K562 (cell line): ENCODE measurements around the gene REM2. TPM values are rescaled to one million over a fixed set of nuclear protein-coding genes. Genes with fewer than 3 reads are reported as not detected.

Experiments
- ATAC-seq: fragments of 200-7000 bp; cut with Tn5 transposase; 3 replicates; pipeline ENCODE4 v1.9.1; 2020; ENCODE audit warnings: moderate library complexity
- BruUV-seq: library from RNA; stranded (reverse); fragments of 400-500 nt; replicated peaks from 2 replicates; lab custom pipeline; 2021; lab: Mats Ljungman, UMichigan
- CTCF ChIA-PET: fragments of 300-600 bp; formaldehyde crosslinking; extraction: SDS; loops from one replicate; lab custom pipeline; 2021; ENCODE audit warnings: low intra/inter-chr PET ratio; lab: Yijun Ruan, JAX
- POLR2A ChIA-PET: fragments of 300-600, 350-650 bp; sonication (Branson Sonifier 250); formaldehyde crosslinking; extraction: SDS; loops from one replicate; lab custom pipeline; 2021; ENCODE audit warnings: antibody characterized with exemption, inconsistent platforms; lab: Yijun Ruan, JAX
- DNase-seq, 4 experiments: peaks; one replicate each; pipeline versions ENCODE4 v3.0.0 to v3.0.0-alpha.2; 2011 to 2018; ENCODE audit warnings: low spot score in 3 of 4, mixed read lengths in 3 of 4; ENCODE audit errors: extremely low read depth in 1 of 4
- FAIRE-seq: peaks from 2 replicates; lab custom pipeline; 2011; peaks lifted over from hg19 to GRCh38; lab: Jason Lieb, UNC
- H2AFZ ChIP-seq: 2 replicates; pipeline ENCODE4 v1.6.0; 2011; ENCODE audit warnings: low read depth, low read length, control low read depth, inconsistent platforms
- H3K27ac ChIP-seq: fragments of 200-600 bp; 3 replicates; pipeline ENCODE4 v1.8.0; 2011; ENCODE audit warnings: low read depth, mild to moderate bottlenecking, control low read depth, inconsistent platforms, low read length, moderate library complexity, mixed read lengths; ENCODE audit errors: extremely low read depth
- H3K27me3 ChIP-seq, 2 experiments: fragments of 300-600 bp in 1 of 2; 2 replicates in 1 of 2; 3 replicates in 1 of 2; pipeline versions ENCODE4 v1.6.0 to v1.8.0; 2011; ENCODE audit warnings: inconsistent platforms in 2 of 2, low read length in 2 of 2, mild to moderate bottlenecking in 1 of 2, mixed read lengths in 1 of 2, moderate library complexity in 1 of 2; ENCODE audit not compliant: control insufficient read depth in 2 of 2, insufficient read depth in 2 of 2
- H3K36me3 ChIP-seq: fragments of 300-600 bp; 3 replicates; pipeline ENCODE4 v1.8.0; 2011; ENCODE audit warnings: mild to moderate bottlenecking, low read length, inconsistent platforms; ENCODE audit not compliant: control insufficient read depth, insufficient read depth
- H3K4me1 ChIP-seq, 2 experiments: fragments of 200-600 bp in 1 of 2; replicated peaks in 1 of 2; 2 replicates in 1 of 2; 3 replicates in 1 of 2; pipeline versions ENCODE4 v1.5.1 to v1.8.0; 2011; ENCODE audit warnings: inconsistent platforms in 2 of 2, low read length in 2 of 2, mild to moderate bottlenecking in 1 of 2, mixed read lengths in 1 of 2, moderate library complexity in 1 of 2; ENCODE audit not compliant: control insufficient read depth in 2 of 2, insufficient read depth in 2 of 2
- H3K4me2 ChIP-seq: 2 replicates; pipeline ENCODE4 v1.6.1; 2011; ENCODE audit warnings: low read length, control low read depth, inconsistent platforms, mixed read lengths; ENCODE audit not compliant: insufficient read depth
- H3K4me3 ChIP-seq: fragments of 200-600 bp; sonication (generic), shearing (Covaris generic); 2 replicates; pipeline ENCODE4 v1.5.1; 2016; ENCODE audit warnings: control low read depth, inconsistent platforms
- H3K79me2 ChIP-seq: fragments of 200-600 bp; 3 replicates; pipeline ENCODE4 v1.8.0; 2011; ENCODE audit warnings: low read length, inconsistent platforms; ENCODE audit not compliant: control insufficient read depth, insufficient read depth
- H3K9ac ChIP-seq, 2 experiments: 2 replicates each; pipeline versions ENCODE4 v1.6.0 to v1.6.1; 2011; ENCODE audit warnings: low read depth in 2 of 2, low read length in 2 of 2, control low read depth in 1 of 2, inconsistent platforms in 1 of 2, mild to moderate bottlenecking in 1 of 2, mixed read lengths in 1 of 2; ENCODE audit not compliant: insufficient read depth in 1 of 2
- H3K9me1 ChIP-seq: one replicate; pipeline ENCODE4 v1.6.0; 2011; ENCODE audit warnings: inconsistent platforms, mild to moderate bottlenecking, low read length, moderate library complexity; ENCODE audit not compliant: control insufficient read depth, insufficient read depth
- H3K9me3 ChIP-seq: replicated peaks from 2 replicates; pipeline ENCODE4 v1.5.1; 2011; ENCODE audit warnings: low read depth, low read length, inconsistent platforms; ENCODE audit not compliant: control insufficient read depth, insufficient read depth
- H4K20me1 ChIP-seq: replicated peaks from 2 replicates; pipeline ENCODE4 v1.6.1; 2011; ENCODE audit warnings: low read length, inconsistent platforms, mixed read lengths; ENCODE audit not compliant: control insufficient read depth, insufficient read depth
- ARID3A ChIP-seq: IDR thresholded peaks from 2 replicates; pipeline ENCODE4 v1.6.1; 2012; ENCODE audit warnings: low read depth, low read length, improper control_type of control experiment, borderline replicate concordance
- FUS ChIP-seq: fragments of 200-400 bp; formaldehyde crosslinking; optimal IDR thresholded peaks from 2 replicates; pipeline ENCODE3; 2017; ENCODE audit warnings: low read depth, low read length
- GABPB2 ChIP-seq: fragments of 250-450 bp; sonication (Bioruptor Pico); conservative IDR thresholded peaks from 2 replicates; pipeline ENCODE4 v1.5.1; 2021; ENCODE audit warnings: mild to moderate bottlenecking
- MBD2 ChIP-seq: sonication (generic); IDR thresholded peaks from 2 replicates; pipeline ENCODE4 v1.6.1; 2016; ENCODE audit warnings: low read depth, borderline replicate concordance
- MCM2 ChIP-seq: fragments of 450-650 bp; IDR thresholded peaks from 2 replicates; pipeline ENCODE4 v1.6.1; 2017; ENCODE audit warnings: low read depth, mild to moderate bottlenecking
- MECOM ChIP-seq: fragments of 250-450 bp; sonication (Bioruptor Pico); IDR thresholded peaks from 2 replicates; pipeline ENCODE4 v1.8.0; 2022; ENCODE audit warnings: inconsistent platforms
- NFE2 ChIP-seq: IDR thresholded peaks from 2 replicates; pipeline ENCODE4 v1.6.1; 2014; ENCODE audit warnings: antibody characterized with exemption, low read depth
- PRMT5 ChIP-seq: sonication (generic); formaldehyde crosslinking; IDR thresholded peaks from 2 replicates; pipeline ENCODE4 v1.5.0; 2020; ENCODE audit warnings: missing genetic modification reagents
- RBM25 ChIP-seq: fragments of 200-400 bp; formaldehyde crosslinking; IDR thresholded peaks from 2 replicates; pipeline ENCODE4 v1.6.1; 2018; ENCODE audit warnings: low read length, low read depth, moderate library complexity; ENCODE audit not compliant: severe bottlenecking
- SAFB ChIP-seq: fragments of 200-400 bp; formaldehyde crosslinking; IDR thresholded peaks from 2 replicates; pipeline ENCODE4 v1.6.1; 2017; ENCODE audit warnings: low read depth, low read length, borderline replicate concordance
- TCF3 ChIP-seq: sonication (generic); formaldehyde crosslinking; IDR thresholded peaks from 2 replicates; pipeline ENCODE4 v1.4.0; 2020; ENCODE audit warnings: mild to moderate bottlenecking, missing genetic modification reagents
- UBTF ChIP-seq, 2 experiments: IDR thresholded peaks; 2 replicates each; pipeline ENCODE4 v1.6.1; 2012; ENCODE audit warnings: improper control_type of control experiment in 2 of 2, low read depth in 2 of 2, low read length in 2 of 2, borderline replicate concordance in 1 of 2
- ZFPM2 ChIP-seq: fragments of 250-450 bp; sonication (Bioruptor Pico); IDR thresholded peaks from 2 replicates; pipeline ENCODE4 v1.5.1; 2022; ENCODE audit warnings: mild to moderate bottlenecking
- ZNF134 ChIP-seq: fragments of 250-450 bp; sonication (Bioruptor Pico); conservative IDR thresholded peaks from 2 replicates; pipeline ENCODE4 v1.4.0; 2020
- ZNF165 ChIP-seq: fragments of 250-450 bp; sonication (Bioruptor Pico); IDR thresholded peaks from 2 replicates; pipeline ENCODE4 v1.4.0; 2020; ENCODE audit warnings: borderline replicate concordance
- ZNF354B ChIP-seq: fragments of 250-450 bp; sonication (Bioruptor Pico); IDR thresholded peaks from 2 replicates; pipeline ENCODE4 v1.4.0; 2020
- ZNF507 ChIP-seq: conservative IDR thresholded peaks from 2 replicates; pipeline ENCODE4 v1.6.1; 2017; ENCODE audit warnings: missing genetic modification characterization, missing compliant biosample characterization
- WGBS: fragments of 100-300 bp; shearing (Covaris generic); methylation state at CpG from one replicate; pipeline ENCODE4 v1.1.6; 2016; ENCODE audit warnings: low coverage, mixed read lengths; ENCODE audit not compliant: insufficient coverage; ENCODE audit errors: missing lambda C conversion rate; 5-methylcytosine and 5-hydroxymethylcytosine counted together
- in situ Hi-C: fragments of 300-500 bp; cut with MboI; formaldehyde crosslinking; loops from 4 replicates; pipeline ENCODE4 v1.15.0; 2018; ENCODE audit warnings: inconsistent platforms, mixed read lengths
- intact Hi-C: fragments of 100-400 bp; cut with micrococcal nuclease; formaldehyde crosslinking; loops from 2 replicates; pipeline ENCODE4 v1.14.2; 2022
- polyA plus RNA-seq, 8 experiments: library from polyadenylated mRNA; depleted of rRNA in 4 of 8; stranded (reverse) in 5 of 8; unstranded in 3 of 8; fragments of >200 nt; fragmentation: Nextera tagmentation in 2 of 8; fragmentation: Illumina TruSeq in 1 of 8; extraction: Ambion mirVana in 2 of 8; extraction: Trizol in 1 of 8; gene quantifications; 2 replicates each; pipeline versions ENCODE4 v1.2.1 to v1.2.3, GENCODE V29; 2011 to 2014; ENCODE audit warnings: inconsistent platforms in 1 of 8, missing spikeins in 1 of 8
- total RNA-seq, 7 experiments: library from RNA; depleted of rRNA in 6 of 7; stranded (reverse); fragments of >200 nt in 6 of 7; fragmentation: Illumina TruSeq in 2 of 7; extraction: Trizol in 2 of 7; gene quantifications; 2 replicates each; pipeline versions ENCODE4 v1.2.1 to v1.2.3, GENCODE V29; 2011 to 2021; ENCODE audit warnings: low replicate concordance in 1 of 7

REM2 gene
- total and polyA plus RNA-seq, 9 of the 15 experiments (the other 6 are each of a cell fraction or from before 2014, with no cell fraction given): 0.18 to 1.0 (median 0.38) TPM

GRCh38 chr14:22890416-22890815 lies 7.4 kb downstream of the REM2 start:
- intact Hi-C loops: no loop called here
- Histone ChIP-seq H3K9ac (no peak overlapping the region), H3K4me1 (peaks cover 15 to 34% of the 10 kb centered on the region in 2 experiments), H3K79me2 (peaks cover 14% of the 10 kb centered on the region), H3K27ac (no peak overlapping the region), H3K27me3 (no peaks in the 10 kb centered on the region), H3K4me2 (no peak overlapping the region), H3K9me3 (no peaks in the 10 kb centered on the region), H3K36me3 (no peaks in the 10 kb centered on the region), H3K9me1 (peaks cover 3% of the 10 kb centered on the region), H2AFZ (no peak overlapping the region), H3K4me3 (no peak overlapping the region), H4K20me1 (no peaks in the 10 kb centered on the region)
- in situ Hi-C loops: no loop called here
- CTCF ChIA-PET: no interaction called here
- WGBS: 13% methylated on average over 1 of the region's 1 CpG
- BruUV-seq: no TSS peak
- DNase-seq (no peak), FAIRE-seq (no peak), ATAC-seq (no peak)
- POLR2A ChIA-PET: interaction anchor here (0.6 to 1.5 kb wide), 3 partner anchors 12 to 1640 kb away, joined by 3 read pairs; no protein-coding TSS in a partner anchor
- TF ChIP-seq NFE2 (no peak), MCM2 (no peak), FUS (no peak), GABPB2 (CRISPR knock-in tag) (no peak), MBD2 (no peak), MECOM (CRISPR knock-in tag) (no peak), ZNF165 (CRISPR knock-in tag) (no peak), TCF3 (CRISPR knock-in tag) (no peak), ZNF354B (CRISPR knock-in tag) (no peak), UBTF (IDR thresholded peaks at IDR 0.05; ENCODE audit: borderline replicate concordance in 1 of 2, low read depth in 2 of 2, low read length in 2 of 2) (no peak), ARID3A (no peak), ZFPM2 (CRISPR knock-in tag) (no peak), ZNF507 (tag) (no peak), PRMT5 (no peak), SAFB (no peak), RBM25 (no peak), ZNF134 (CRISPR knock-in tag) (no peak)
